RWPE1 (cell line): Measurements from ENCODE around the gene PLK2.

Source experiments
- CTCF ChIA-PET: fragments of 350-600 bp; sonication (Branson Sonifier 250); formaldehyde crosslinking; extraction: SDS; loops from one replicate; lab custom pipeline; 2021; lab: Yijun Ruan, JAX
- POLR2A ChIA-PET: fragments of 400-600 bp; formaldehyde crosslinking; extraction: SDS; loops from one replicate; lab custom pipeline; 2020; ENCODE audit warnings: antibody characterized with exemption; ENCODE audit not compliant: low non-redundant PET; lab: Yijun Ruan, JAX
- DNase-seq: peaks from one replicate; pipeline ENCODE4 v3.0.0; 2012; ENCODE audit warnings: low spot score
- H3K27ac ChIP-seq: fragments of 450-650 bp; 2 replicates; pipeline ENCODE4 v1.5.1; 2017
- TF ChIP-seq, protein P1 (sequence below): fragments of 450-650 bp; conservative IDR thresholded peaks from 2 replicates; pipeline ENCODE4 v1.5.1; 2017; ENCODE audit warnings: low read depth, mild to moderate bottlenecking

Gene PLK2

DNA sequence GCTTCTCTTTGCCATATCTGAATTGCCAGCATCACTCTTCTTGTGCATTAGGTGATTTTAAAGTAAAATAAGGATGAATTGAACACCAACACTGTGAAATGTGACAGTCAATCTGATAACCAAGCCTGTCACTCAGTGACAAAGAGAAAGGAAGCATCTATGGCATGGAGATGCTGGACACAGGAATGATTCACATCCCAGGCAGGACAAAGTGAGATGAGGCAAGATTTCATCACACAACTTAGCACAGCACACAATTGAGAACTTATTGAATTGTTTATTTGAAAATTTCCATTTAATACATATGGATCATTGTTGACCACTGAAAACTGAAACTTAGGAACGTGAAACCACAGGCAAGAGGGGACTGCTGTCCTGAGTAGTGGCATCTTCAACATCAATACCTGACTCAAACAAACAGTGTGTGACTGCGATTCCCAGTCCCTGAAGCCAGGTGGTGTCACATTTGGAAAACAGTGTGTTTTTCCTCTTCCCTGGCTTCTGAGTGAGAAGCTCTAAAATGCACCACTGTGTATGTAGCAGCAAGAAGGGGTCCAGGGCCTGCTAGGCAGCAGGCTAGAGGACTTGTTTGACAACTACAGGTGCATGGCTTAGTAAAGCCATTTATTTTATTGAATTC is 42.0 kb upstream of the PLK2 start:
- CTCF ChIA-PET, result interaction anchor here (0.6 kb wide), 1 partner anchor 888 kb away, joined by 3 read pairs; no protein-coding TSS in a partner anchor

DNA sequence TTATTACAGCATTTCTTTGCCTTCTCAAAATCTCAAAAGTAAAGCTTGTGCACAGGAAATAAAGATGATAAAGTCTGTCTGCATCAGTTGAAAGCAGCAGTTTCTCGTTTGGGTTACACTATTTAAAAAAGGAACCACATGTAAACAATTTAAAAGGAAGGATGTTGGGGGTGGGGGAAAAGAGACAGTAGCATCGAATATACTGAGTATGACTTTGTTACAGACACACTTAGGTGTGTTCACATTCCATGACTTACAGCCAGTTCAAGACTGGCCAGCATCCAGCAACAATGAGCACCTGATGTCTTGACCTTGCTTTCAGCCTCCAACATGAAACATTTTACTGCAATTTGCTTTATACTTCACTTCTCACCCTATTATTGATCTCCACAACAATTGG is 40.1 kb upstream of the PLK2 start:
- ChIA-PET POLR2A (no interaction called here), CTCF (interaction anchor here (2.3 kb wide), 1 partner anchor 349 kb away, joined by 10 read pairs; no protein-coding TSS in a partner anchor)
- no peak for DNase-seq
- H3K27ac ChIP-seq, result no peak overlapping the region
- TF ChIP-seq, protein P1, sequence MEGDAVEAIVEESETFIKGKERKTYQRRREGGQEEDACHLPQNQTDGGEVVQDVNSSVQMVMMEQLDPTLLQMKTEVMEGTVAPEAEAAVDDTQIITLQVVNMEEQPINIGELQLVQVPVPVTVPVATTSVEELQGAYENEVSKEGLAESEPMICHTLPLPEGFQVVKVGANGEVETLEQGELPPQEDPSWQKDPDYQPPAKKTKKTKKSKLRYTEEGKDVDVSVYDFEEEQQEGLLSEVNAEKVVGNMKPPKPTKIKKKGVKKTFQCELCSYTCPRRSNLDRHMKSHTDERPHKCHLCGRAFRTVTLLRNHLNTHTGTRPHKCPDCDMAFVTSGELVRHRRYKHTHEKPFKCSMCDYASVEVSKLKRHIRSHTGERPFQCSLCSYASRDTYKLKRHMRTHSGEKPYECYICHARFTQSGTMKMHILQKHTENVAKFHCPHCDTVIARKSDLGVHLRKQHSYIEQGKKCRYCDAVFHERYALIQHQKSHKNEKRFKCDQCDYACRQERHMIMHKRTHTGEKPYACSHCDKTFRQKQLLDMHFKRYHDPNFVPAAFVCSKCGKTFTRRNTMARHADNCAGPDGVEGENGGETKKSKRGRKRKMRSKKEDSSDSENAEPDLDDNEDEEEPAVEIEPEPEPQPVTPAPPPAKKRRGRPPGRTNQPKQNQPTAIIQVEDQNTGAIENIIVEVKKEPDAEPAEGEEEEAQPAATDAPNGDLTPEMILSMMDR, result no peak

More for the DNA sequence above, 42.0 kb upstream of the PLK2 start:
- no peak overlapping the region for H3K27ac ChIP-seq
- TF ChIP-seq, protein P1, result no peak
- DNase-seq, result no peak
- POLR2A ChIA-PET, result no interaction called here

DNA sequence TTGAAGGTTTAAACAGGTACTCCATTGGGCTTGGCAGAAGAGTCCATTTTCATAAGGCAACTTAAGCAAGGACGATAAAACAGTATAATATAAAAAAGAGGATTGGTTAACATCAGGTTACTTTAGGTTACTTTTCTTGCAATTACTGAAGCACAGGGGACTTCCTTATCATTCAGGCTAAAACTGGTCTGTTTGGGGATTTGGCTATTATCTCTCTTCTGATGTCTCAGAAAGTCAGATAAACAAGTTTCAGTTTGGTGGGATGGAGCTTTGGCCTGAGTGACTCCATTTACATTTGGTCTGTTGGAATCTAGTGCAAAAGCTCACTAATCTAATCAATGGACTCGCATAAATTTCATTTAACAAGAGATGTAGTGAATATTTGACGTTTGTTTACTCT is 39.3 kb upstream of the PLK2 start:
- TF ChIP-seq, protein P1, result no peak
- POLR2A ChIA-PET, result no interaction called here
- H3K27ac ChIP-seq, result no peak overlapping the region
- DNase-seq, result no peak
- CTCF ChIA-PET, result interaction anchor here (0.6 to 2.3 kb wide), 4 partner anchors 200 to 437 kb away, joined by 3 to 10 read pairs (median 4); no protein-coding TSS in a partner anchor

DNA sequence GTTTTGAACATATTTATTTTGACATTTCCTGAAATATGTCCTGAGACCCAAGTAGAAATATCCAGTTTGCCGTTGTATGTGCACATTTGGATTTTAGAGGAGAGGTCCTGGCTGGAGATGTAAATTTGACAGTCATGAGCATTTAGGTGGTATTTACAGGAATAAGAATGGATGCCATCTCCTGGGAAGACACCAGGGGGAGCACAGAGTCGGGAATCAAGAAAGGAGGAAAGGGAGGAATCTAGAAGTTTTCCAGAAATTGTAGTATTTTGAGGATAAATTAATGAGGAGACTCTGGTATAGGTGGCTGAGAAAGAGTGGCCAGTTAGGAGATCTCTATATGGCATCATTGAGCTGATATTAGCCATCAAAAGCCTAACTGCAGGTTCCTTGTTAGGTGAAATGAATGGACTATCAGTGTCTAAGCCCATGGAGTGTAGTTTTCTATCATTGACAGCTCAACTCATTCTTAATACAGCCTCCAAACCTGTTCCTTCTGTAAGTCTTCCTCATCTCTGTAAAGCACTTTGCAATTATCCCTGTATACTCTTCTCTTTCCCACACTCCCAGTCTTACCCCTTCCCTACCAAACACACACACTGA is 38.6 kb upstream of the PLK2 start:
- ChIA-PET CTCF (interaction anchor here (0.6 to 2.3 kb wide), 5 partner anchors 200 to 438 kb away, joined by 3 to 10 read pairs (median 3); no protein-coding TSS in a partner anchor), POLR2A (no interaction called here)
- TF ChIP-seq, protein P1, result peak; percentile 75
- peak; percentile 64 for DNase-seq
- H3K27ac ChIP-seq, result no peak overlapping the region

DNA sequence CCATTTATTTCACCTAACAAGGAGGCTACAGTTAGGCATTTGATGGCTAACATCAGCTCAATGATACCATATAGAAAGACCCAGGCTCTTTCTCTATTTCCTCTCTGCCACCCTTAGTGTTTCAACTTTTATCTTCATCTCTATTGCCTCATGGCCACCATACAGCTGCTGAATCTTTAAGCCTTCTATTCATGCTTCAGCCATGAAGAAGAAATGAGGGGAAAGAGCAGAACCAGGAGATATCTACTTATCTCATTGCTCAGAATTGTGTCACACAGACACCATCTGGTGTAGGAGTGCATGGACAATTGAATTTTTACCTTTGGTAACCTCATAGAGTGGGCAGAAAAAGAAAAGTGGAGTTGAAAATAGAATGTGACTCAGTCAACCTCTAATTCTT is 38.0 kb upstream of the PLK2 start:
- no peak overlapping the region for H3K27ac ChIP-seq
- POLR2A ChIA-PET, result no interaction called here
- TF ChIP-seq, protein P1, result no peak
- CTCF ChIA-PET, result interaction anchor here (2.3 kb wide), 1 partner anchor 351 kb away, joined by 10 read pairs; no protein-coding TSS in a partner anchor
- DNase-seq, result no peak

DNA sequence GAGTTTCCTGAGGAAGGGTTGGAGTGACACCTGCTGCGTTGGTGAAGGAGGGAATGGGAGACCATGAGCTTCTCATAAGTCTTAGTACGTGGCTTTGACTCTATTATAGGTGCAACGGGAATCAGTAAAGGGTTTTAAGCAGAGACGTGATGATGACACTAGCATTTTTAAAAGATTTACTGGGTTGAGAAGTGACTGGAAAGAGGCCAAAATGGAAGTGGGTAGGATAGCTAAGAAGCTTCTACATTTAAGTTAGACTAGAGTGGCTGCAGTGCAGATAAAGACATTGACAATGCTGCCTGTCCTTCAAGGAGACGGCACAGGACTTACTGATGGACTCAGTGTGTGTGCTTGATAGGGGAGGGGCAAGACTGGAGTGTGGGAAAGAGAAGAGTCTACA is 37.5 kb upstream of the PLK2 start:
- no peak for DNase-seq
- ChIA-PET CTCF (no interaction called here), POLR2A (no interaction called here)
- H3K27ac ChIP-seq, result no peak overlapping the region
- TF ChIP-seq, protein P1, result no peak
